Endothelial cell of umbilical vein (primary cell): ENCODE measurements around the gene GRID2IP. TPM values are rescaled to one million over a fixed set of nuclear protein-coding genes. Genes with fewer than 3 reads are reported as not detected.

Experiments
- BruUV-seq: library from RNA; stranded (reverse); fragments of 400-500 nt; replicated peaks from 2 replicates; lab custom pipeline; 2021; lab: Mats Ljungman, UMichigan
- CTCF ChIA-PET: fragments of 300-600, 350-600 bp; sonication (Branson Sonifier 250); formaldehyde crosslinking; loops from one replicate; lab custom pipeline; 2021; ENCODE audit warnings: antibody characterized with exemption, inconsistent platforms; lab: Charles Lee
- POLR2A ChIA-PET: fragments of 300-600, 350-600 bp; sonication (Branson Sonifier 250); formaldehyde crosslinking; loops from one replicate; lab custom pipeline; 2021; ENCODE audit warnings: antibody characterized with exemption, inconsistent platforms; lab: Charles Lee
- DNase-seq: peaks from one replicate; pipeline ENCODE4 v3.0.0-alpha.2; 2011; ENCODE audit warnings: low read depth, low spot score
- FAIRE-seq: peaks from 2 replicates; lab custom pipeline; 2011; peaks lifted over from hg19 to GRCh38; lab: Jason Lieb, UNC
- H2AFZ ChIP-seq: 2 replicates; pipeline ENCODE4 v1.6.0; 2012; ENCODE audit warnings: low read depth, low read length, control low read depth, inconsistent platforms
- H3K27ac ChIP-seq: 2 replicates; pipeline ENCODE4 v1.5.1; 2011; ENCODE audit warnings: low read depth, mild to moderate bottlenecking, control low read depth, low read length, moderate library complexity; ENCODE audit not compliant: insufficient read depth
- H3K27me3 ChIP-seq, 2 experiments: 2 replicates each; pipeline versions ENCODE4 v1.6.0 to v1.6.1; 2011; ENCODE audit warnings: low read length in 2 of 2, mixed read lengths in 1 of 2; ENCODE audit not compliant: control insufficient read depth in 2 of 2, insufficient read depth in 2 of 2
- H3K36me3 ChIP-seq, 2 experiments: 2 replicates in 1 of 2; 3 replicates in 1 of 2; pipeline ENCODE4 v1.5.1; 2011; ENCODE audit warnings: low read length in 2 of 2, mild to moderate bottlenecking in 1 of 2, moderate library complexity in 1 of 2; ENCODE audit not compliant: control insufficient read depth in 2 of 2, insufficient read depth in 2 of 2; ENCODE audit errors: extremely low read depth in 1 of 2
- H3K4me1 ChIP-seq: 3 replicates; pipeline ENCODE4 v1.5.1; 2011; ENCODE audit warnings: mild to moderate bottlenecking, low read length; ENCODE audit not compliant: control insufficient read depth, insufficient read depth; ENCODE audit errors: extremely low read depth
- H3K4me2 ChIP-seq: 2 replicates; pipeline ENCODE4 v1.6.1; 2011; ENCODE audit warnings: low read length, control low read depth, mixed read lengths; ENCODE audit not compliant: insufficient read depth
- H3K4me3 ChIP-seq, 3 experiments: fragments of 200-600 bp in 1 of 3; sonication (generic), shearing (Covaris generic) in 1 of 3; replicated peaks in 1 of 3; 2 replicates each; pipeline ENCODE4 v1.5.1; 2011 to 2016; ENCODE audit warnings: control low read depth in 3 of 3, low read length in 3 of 3, mild to moderate bottlenecking in 2 of 3, inconsistent platforms in 1 of 3, low read depth in 1 of 3, moderate library complexity in 1 of 3; ENCODE audit not compliant: insufficient read depth in 1 of 3
- H3K79me2 ChIP-seq: 2 replicates; pipeline ENCODE4 v1.6.0; 2012; ENCODE audit warnings: low read length, inconsistent platforms; ENCODE audit not compliant: control insufficient read depth, insufficient read depth
- H3K9ac ChIP-seq: replicated peaks from 2 replicates; pipeline ENCODE3; 2011; ENCODE audit warnings: low read length, control low read depth; ENCODE audit not compliant: insufficient read depth; ENCODE audit errors: extremely low read depth
- H3K9me1 ChIP-seq: replicated peaks from 3 replicates; pipeline ENCODE4 v1.6.0; 2011; ENCODE audit warnings: mild to moderate bottlenecking, low read length; ENCODE audit not compliant: control insufficient read depth, insufficient read depth; ENCODE audit errors: extremely low read depth
- H3K9me3 ChIP-seq: replicated peaks from 2 replicates; pipeline ENCODE4 v1.5.1; 2012; ENCODE audit warnings: low read length, inconsistent platforms; ENCODE audit not compliant: control insufficient read depth, insufficient read depth
- H4K20me1 ChIP-seq: replicated peaks from 2 replicates; pipeline ENCODE3; 2011; ENCODE audit warnings: mild to moderate bottlenecking, low read length; ENCODE audit not compliant: control insufficient read depth, insufficient read depth; ENCODE audit errors: extremely low read depth
- EZH2 ChIP-seq: IDR thresholded peaks from 2 replicates; pipeline ENCODE4 v1.6.1; 2012; ENCODE audit warnings: borderline replicate concordance, low read depth, mild to moderate bottlenecking, moderate library complexity, low read length, inconsistent platforms; ENCODE audit not compliant: severe bottlenecking
- FOS ChIP-seq: IDR thresholded peaks from 2 replicates; pipeline ENCODE4 v1.6.1; 2011; ENCODE audit warnings: mild to moderate bottlenecking, low read length, moderate library complexity, borderline replicate concordance; ENCODE audit not compliant: insufficient read depth
- GATA2 ChIP-seq: IDR thresholded peaks from 2 replicates; pipeline ENCODE4 v1.7.0; 2011; ENCODE audit warnings: low read depth, mild to moderate bottlenecking, moderate library complexity, mixed read lengths, low read length; ENCODE audit not compliant: insufficient read length, insufficient read depth
- JUN ChIP-seq: IDR thresholded peaks from 2 replicates; pipeline ENCODE4 v1.6.1; 2011; ENCODE audit warnings: borderline replicate concordance, low read depth; ENCODE audit not compliant: insufficient read length, insufficient read depth
- MYC ChIP-seq: IDR thresholded peaks from one replicate; pipeline ENCODE4 v1.6.1; 2011; ENCODE audit warnings: mild to moderate bottlenecking, low read depth, low read length
- dilution Hi-C: fragments of 300-500 bp; cut with MboI; formaldehyde crosslinking; loops from one replicate; pipeline ENCODE4 v1.15.0; 2019; ENCODE audit warnings: low sequenced_read_pairs; ENCODE audit not compliant: extremely low pct_ligation_motif_present
- intact Hi-C: fragments of 100-400 bp; cut with micrococcal nuclease; formaldehyde crosslinking; loops from one replicate; pipeline ENCODE4 v1.10.0; 2022
- polyA plus RNA-seq, 4 experiments: library from polyadenylated mRNA; depleted of rRNA in 3 of 4; stranded (reverse) in 3 of 4; unstranded in 1 of 4; fragments of >200 nt; gene quantifications; 2 replicates each; pipeline versions ENCODE4 v1.2.1 to v1.2.3, GENCODE V29; 2011 to 2012; ENCODE audit warnings: missing spikeins in 1 of 4
- total RNA-seq: library from RNA; stranded (reverse); gene quantifications from 2 replicates; pipeline ENCODE4 v1.2.3, GENCODE V29; 2021
- TF ChIP-seq, protein P1 (sequence below): IDR thresholded peaks from 2 replicates; pipeline ENCODE4 v1.6.1; 2011; ENCODE audit not compliant: insufficient read depth, insufficient read length

GRID2IP gene
- total and polyA plus RNA-seq, 2 donors (not counting 3 experiments of a cell fraction or from before 2014, with no cell fraction given), result not detected

- H3K4me2 ChIP-seq, result no peak overlapping the region
- DNase-seq, result no peak
- POLR2A ChIA-PET, result no interaction called here
- no peaks in the 10 kb centered on the region for H4K20me1 ChIP-seq
- no peak overlapping the region for H3K4me3 ChIP-seq
- no peaks in the 10 kb centered on the region for H3K36me3 ChIP-seq
- H3K9me1 ChIP-seq, result no peaks in the 10 kb centered on the region
- no peak for FAIRE-seq
- H3K4me1 ChIP-seq, result no peaks in the 10 kb centered on the region
- CTCF ChIA-PET, result interaction anchor here (0.6 to 3.9 kb wide), 6 partner anchors 10 to 59 kb away, joined by 3 to 20 read pairs (median 11); partner anchors contain the start of gene INTS15
- no peak overlapping the region for H3K9ac ChIP-seq
- H3K27ac ChIP-seq, result no peak overlapping the region
- no peaks in the 10 kb centered on the region for H3K79me2 ChIP-seq
- no TSS peak for BruUV-seq
- no peak for TF ChIP-seq JUN
- no peak for TF ChIP-seq GATA2
- no peak for TF ChIP-seq EZH2
- TF ChIP-seq FOS, result no peak
- TF ChIP-seq, protein P1, sequence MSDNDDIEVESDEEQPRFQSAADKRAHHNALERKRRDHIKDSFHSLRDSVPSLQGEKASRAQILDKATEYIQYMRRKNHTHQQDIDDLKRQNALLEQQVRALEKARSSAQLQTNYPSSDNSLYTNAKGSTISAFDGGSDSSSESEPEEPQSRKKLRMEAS, result no peak
- TF ChIP-seq MYC, result no peak
- no peaks in the 10 kb centered on the region for H3K27me3 ChIP-seq
- no peak overlapping the region for H2AFZ ChIP-seq
- H3K9me3 ChIP-seq, result no peaks in the 10 kb centered on the region
- intact Hi-C loops (loop anchor here (5.0 kb wide), 1 partner anchor 132 kb away; the partner anchor contains the start of gene ZNF12), dilution Hi-C loops (no loop called here)
These were observed 24.2 kb upstream of the GRID2IP start for GRCh38 chr7:6575281-6576023.
